Natural killer cell (primary cell): ENCODE measurements around the gene KCNN1. TPM values are rescaled to one million over a fixed set of nuclear protein-coding genes. Genes with fewer than 3 reads are reported as not detected.

Experiments used
- ATAC-seq, 3 donors: fragments of 150-1000 bp in 2 of 3; fragments of 200-7000 bp in 1 of 3; cut with Tn5 transposase; 1 replicate in 1 of 3; 2 replicates in 2 of 3; pipeline ENCODE4 v1.10.0; 2021; ENCODE audit warnings: mild to moderate bottlenecking in 2 of 3, moderate library complexity in 2 of 3
- DNase-seq, 2 donors: peaks; one replicate each; pipeline versions ENCODE4 v3.0.0 to v3.0.0-alpha.2; 2013 to 2021; ENCODE audit warnings: mixed read lengths in 1 of 2
- H3K27ac ChIP-seq: one replicate; pipeline ENCODE4 v1.5.1; 2013; ENCODE audit warnings: mild to moderate bottlenecking, low read length
- H3K27me3 ChIP-seq: one replicate; pipeline ENCODE4 v1.6.1; 2013; ENCODE audit warnings: low read length; ENCODE audit not compliant: control insufficient read depth, insufficient read depth
- H3K36me3 ChIP-seq: one replicate; pipeline ENCODE4 v1.6.1; 2013; ENCODE audit warnings: low read length; ENCODE audit not compliant: control insufficient read depth, insufficient read depth
- H3K4me1 ChIP-seq: one replicate; pipeline ENCODE4 v1.6.1; 2013; ENCODE audit warnings: low read length; ENCODE audit not compliant: control insufficient read depth, insufficient read depth
- H3K4me3 ChIP-seq: one replicate; pipeline ENCODE4 v1.5.1; 2013; ENCODE audit warnings: low read length
- H3K9me3 ChIP-seq: one replicate; pipeline ENCODE4 v1.6.1; 2013; ENCODE audit warnings: low read length; ENCODE audit not compliant: control insufficient read depth, insufficient read depth
- H3K27ac Mint-ChIP-seq, 2 donors: one replicate each; pipeline ENCODE4 v1.8.0; 2022; ENCODE audit warnings: mild to moderate bottlenecking in 2 of 2, mixed read lengths in 2 of 2, moderate library complexity in 1 of 2
- H3K27me3 Mint-ChIP-seq, 2 donors: one replicate each; pipeline ENCODE4 v1.8.0; 2022; ENCODE audit warnings: low read depth in 2 of 2, mixed read lengths in 2 of 2
- H3K36me3 Mint-ChIP-seq: one replicate; pipeline ENCODE4 v1.8.0; 2022; ENCODE audit warnings: mixed read lengths
- H3K4me1 Mint-ChIP-seq, 2 donors: one replicate each; pipeline ENCODE4 v1.8.0; 2022; ENCODE audit warnings: mixed read lengths in 2 of 2
- H3K4me3 Mint-ChIP-seq: one replicate; pipeline ENCODE4 v1.8.0; 2022; ENCODE audit warnings: mild to moderate bottlenecking, moderate library complexity, mixed read lengths
- H3K9me3 Mint-ChIP-seq, 2 donors: one replicate each; pipeline ENCODE4 v1.8.0; 2022; ENCODE audit warnings: mixed read lengths in 2 of 2
- CTCF ChIP-seq: fragments of 200-600 bp; IDR thresholded peaks from one replicate; pipeline ENCODE4 v1.8.0; 2022; ENCODE audit warnings: antibody characterized with exemption
- WGBS: methylation state at CpG from one replicate; pipeline ENCODE4 v1.1.7; 2013; ENCODE audit warnings: missing lambda C conversion rate; ENCODE audit not compliant: insufficient coverage; 5-methylcytosine and 5-hydroxymethylcytosine counted together
- intact Hi-C: fragments of 100-400 bp; cut with micrococcal nuclease; formaldehyde crosslinking; loops from one replicate; pipeline ENCODE4 v1.14.2; 2022
- total RNA-seq, 4 donors: library from RNA; stranded (reverse); fragments of 120-200 nt in 1 of 4; gene quantifications; one replicate each; pipeline versions ENCODE4 v1.2.3 to v1.2.4, GENCODE V29; 2013 to 2022

The KCNN1 gene
- total RNA-seq, 3 donors from 2014 or later (not counting 1 experiment from before 2014, with no cell fraction given) = not detected

GRCh38 chr19:18041054-18041453, 74.1 kb downstream of the KCNN1 start:
- 90% methylated on average over 2 of the region's 2 CpGs for WGBS
- no peak for ATAC-seq
- no peak overlapping the region for H3K27ac ChIP-seq

GRCh38 chr19:18043676-18044075, 76.8 kb downstream of the KCNN1 start:
- DNase-seq = no peak
- intact Hi-C loops = loop anchor here (2.0 kb wide), 2 partner anchors 43 to 45 kb away; no protein-coding TSS in a partner anchor
- Histone ChIP-seq H3K4me1 (peaks cover 31% of the 10 kb centered on the region), H3K4me3 (no peak overlapping the region), H3K27me3 (no peaks in the 10 kb centered on the region), H3K36me3 (no peaks in the 10 kb centered on the region), H3K27ac (no peak overlapping the region), H3K9me3 (peaks cover 6% of the 10 kb centered on the region)
- Mint-ChIP-seq H3K36me3 (no peaks in the 10 kb centered on the region), H3K27ac (peak overlapping the region; percentile 82 to 94), H3K27me3 (peaks cover 7 to 23% of the 10 kb centered on the region in 2 donors), H3K9me3 (no peaks in the 10 kb centered on the region), H3K4me1 (peaks cover 20 to 36% of the 10 kb centered on the region in 2 donors), H3K4me3 (peak overlapping the region; percentile 60)
- no peak for ATAC-seq
- whole genome bisulfite sequencing = 100% methylated on average over 3 of the region's 3 CpGs
- TF ChIP-seq CTCF = no peak

More at GRCh38 chr19:18041054-18041453, 74.1 kb downstream of the KCNN1 start:
- Histone ChIP-seq H3K4me3 (no peak overlapping the region), H3K4me1 (peaks cover 24% of the 10 kb centered on the region), H3K27me3 (no peaks in the 10 kb centered on the region), H3K36me3 (no peaks in the 10 kb centered on the region), H3K9me3 (peaks cover 6% of the 10 kb centered on the region)
- DNase-seq = no peak
- TF ChIP-seq CTCF = no peak
- no peak overlapping the region for H3K27ac Mint-ChIP-seq
- peaks cover 7 to 16% of the 10 kb centered on the region in 2 donors for H3K27me3 Mint-ChIP-seq
- H3K4me3 Mint-ChIP-seq = no peak overlapping the region
- peaks cover 20 to 24% of the 10 kb centered on the region in 2 donors for H3K4me1 Mint-ChIP-seq
- no peaks in the 10 kb centered on the region for H3K9me3 Mint-ChIP-seq
- no peaks in the 10 kb centered on the region for H3K36me3 Mint-ChIP-seq
- intact Hi-C loops = no loop called here

GRCh38 chr19:18044825-18045304, 78.0 kb downstream of the KCNN1 start:
- peak overlapping the region; percentile 74 for H3K27ac ChIP-seq
- H3K4me1 ChIP-seq = peaks cover 31% of the 10 kb centered on the region
- peaks cover 20 to 38% of the 10 kb centered on the region in 2 donors for H3K4me1 Mint-ChIP-seq
- no peaks in the 10 kb centered on the region for H3K36me3 ChIP-seq
- 0% methylated on average over 11 of the region's 12 CpGs for WGBS
- peaks cover 6% of the 10 kb centered on the region for H3K9me3 ChIP-seq
- H3K27me3 Mint-ChIP-seq = peaks cover 7 to 26% of the 10 kb centered on the region in 2 donors
- peak overlapping the region; percentile 25 for H3K4me3 ChIP-seq
- intact Hi-C loops = loop anchor here (2.0 kb wide), 2 partner anchors 44 kb away; no protein-coding TSS in a partner anchor
- no peaks in the 10 kb centered on the region for H3K9me3 Mint-ChIP-seq
- peak overlapping the region; percentile 60 for H3K4me3 Mint-ChIP-seq
- H3K27ac Mint-ChIP-seq = peak overlapping the region; percentile 82 to 94
- ATAC-seq (peak; percentile 93 to 99 (median 95)), DNase-seq (peak; percentile 84 to 94)
- H3K36me3 Mint-ChIP-seq = no peaks in the 10 kb centered on the region
- no peak for TF ChIP-seq CTCF
- no peaks in the 10 kb centered on the region for H3K27me3 ChIP-seq
